Middle frontal gyrus (tissue), 1 donor: ENCODE measurements around the gene ZFP36L1.

Experiments used
- DNase-seq: peaks from one replicate; pipeline ENCODE4 v3.0.0-alpha.2; 2015; ENCODE audit warnings: low spot score; ENCODE audit errors: extremely low spot score

Gene ZFP36L1

GRCh38 chr14:68741477-68741791 is 51.4 kb downstream of the ZFP36L1 start:
- no peak for DNase-seq

- no peak for DNase-seq
Observed at GRCh38 chr14:68740788-68741476, 51.9 kb downstream of the ZFP36L1 start.

GRCh38 chr14:68739701-68740100 is 53.2 kb downstream of the ZFP36L1 start:
- no peak for DNase-seq

GRCh38 chr14:68738559-68738958 is 54.3 kb downstream of the ZFP36L1 start:
- no peak for DNase-seq
